HEK293T (cell line): ENCODE results near the gene RRAGC.
"Not testable (repeated sequence)": the region's sequence is repeated elsewhere in the genome, so short reads cannot be mapped to it uniquely, and the experiment has no call there.

Experiments used
- CTCF ChIA-PET: fragments of 350-600 bp; formaldehyde crosslinking; extraction: SDS; loops from one replicate; lab custom pipeline; 2021; ENCODE audit warnings: antibody characterized with exemption, inconsistent platforms; lab: Yijun Ruan, JAX
- POLR2A ChIA-PET: fragments of 350-600 bp; formaldehyde crosslinking; extraction: SDS; loops from one replicate; lab custom pipeline; 2020; ENCODE audit warnings: antibody characterized with exemption, inconsistent platforms; lab: Yijun Ruan, JAX
- DNase-seq: peaks from one replicate; pipeline ENCODE4 v3.0.0; 2012; ENCODE audit warnings: mixed read lengths; ENCODE audit errors: extremely low spot score
- ARNT ChIP-seq: fragments of 450-650 bp; IDR thresholded peaks from 2 replicates; pipeline ENCODE4 v1.6.1; 2017; ENCODE audit warnings: mild to moderate bottlenecking
- BHLHE40 ChIP-seq: fragments of 450-650 bp; IDR thresholded peaks from 2 replicates; pipeline ENCODE4 v1.6.1; 2016; ENCODE audit warnings: mild to moderate bottlenecking, moderate library complexity, borderline replicate concordance
- CTBP1 ChIP-seq: fragments of 450-650 bp; IDR thresholded peaks from 2 replicates; pipeline ENCODE4 v1.6.1; 2016; ENCODE audit warnings: borderline replicate concordance
- ELF4 ChIP-seq: fragments of 450-650 bp; IDR thresholded peaks from 2 replicates; pipeline ENCODE4 v1.6.1; 2017; ENCODE audit warnings: antibody characterized with exemption
- FOXA1 ChIP-seq: fragments of 450-650 bp; IDR thresholded peaks from 2 replicates; pipeline ENCODE4 v1.6.1; 2016; ENCODE audit warnings: mild to moderate bottlenecking
- FOXK2 ChIP-seq: fragments of 450-650 bp; IDR thresholded peaks from 2 replicates; pipeline ENCODE4 v1.6.1; 2016; ENCODE audit warnings: mild to moderate bottlenecking
- FOXM1 ChIP-seq: fragments of 450-650 bp; IDR thresholded peaks from 2 replicates; pipeline ENCODE4 v1.6.1; 2017; ENCODE audit warnings: mild to moderate bottlenecking, borderline replicate concordance
- HDGF ChIP-seq: fragments of 450-650 bp; IDR thresholded peaks from 2 replicates; pipeline ENCODE4 v1.6.1; 2017; ENCODE audit warnings: antibody characterized with exemption, borderline replicate concordance
- L3MBTL2 ChIP-seq: fragments of 450-650 bp; conservative IDR thresholded peaks from 2 replicates; pipeline ENCODE4 v1.6.1; 2016; ENCODE audit warnings: mild to moderate bottlenecking
- LEF1 ChIP-seq: fragments of 450-650 bp; IDR thresholded peaks from 2 replicates; pipeline ENCODE4 v1.6.1; 2017; ENCODE audit warnings: mild to moderate bottlenecking, borderline replicate concordance
- NFRKB ChIP-seq: fragments of 450-650 bp; IDR thresholded peaks from 2 replicates; pipeline ENCODE4 v1.6.1; 2016; ENCODE audit warnings: mild to moderate bottlenecking, moderate library complexity
- SP1 ChIP-seq: fragments of 450-650 bp; IDR thresholded peaks from 2 replicates; pipeline ENCODE4 v1.6.1; 2017
- SUZ12 ChIP-seq: fragments of 450-650 bp; IDR thresholded peaks from 2 replicates; pipeline ENCODE4 v1.6.1; 2016; ENCODE audit warnings: mild to moderate bottlenecking
- TARDBP ChIP-seq: fragments of 450-650 bp; IDR thresholded peaks from 2 replicates; pipeline ENCODE4 v1.6.1; 2016
- ZNF384 ChIP-seq: fragments of 450-650 bp; IDR thresholded peaks from 2 replicates; pipeline ENCODE4 v1.6.1; 2016
- TF ChIP-seq, protein P1 (sequence below): fragments of 450-650 bp; IDR thresholded peaks from 2 replicates; pipeline ENCODE4 v1.6.1; 2016

Gene RRAGC

DNA sequence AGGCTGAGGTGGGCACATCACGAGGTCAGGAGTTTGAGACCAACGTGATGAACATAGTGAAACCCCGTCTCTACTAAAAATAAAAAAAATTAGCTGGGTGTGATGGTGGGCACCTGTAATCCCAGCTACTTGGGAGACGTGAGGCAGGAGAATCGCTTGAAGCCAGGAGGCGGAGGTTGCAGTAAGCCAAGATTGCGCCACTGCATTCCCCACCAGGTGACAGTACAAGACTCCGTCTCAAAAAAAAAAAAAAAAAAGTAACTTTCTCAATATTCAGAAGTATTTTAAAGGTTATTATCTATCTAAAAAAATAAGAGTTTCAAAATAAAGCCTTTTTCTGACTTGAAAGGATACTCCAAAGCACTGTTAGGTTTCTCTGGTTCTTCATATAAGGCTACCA lies 7.6 kb upstream of the RRAGC start:
- no peak for DNase-seq
- ChIA-PET CTCF (no interaction called here), POLR2A (no interaction called here)
- TF ChIP-seq ELF4 (no peak), HDGF (no peak), NFRKB (no peak)

DNA sequence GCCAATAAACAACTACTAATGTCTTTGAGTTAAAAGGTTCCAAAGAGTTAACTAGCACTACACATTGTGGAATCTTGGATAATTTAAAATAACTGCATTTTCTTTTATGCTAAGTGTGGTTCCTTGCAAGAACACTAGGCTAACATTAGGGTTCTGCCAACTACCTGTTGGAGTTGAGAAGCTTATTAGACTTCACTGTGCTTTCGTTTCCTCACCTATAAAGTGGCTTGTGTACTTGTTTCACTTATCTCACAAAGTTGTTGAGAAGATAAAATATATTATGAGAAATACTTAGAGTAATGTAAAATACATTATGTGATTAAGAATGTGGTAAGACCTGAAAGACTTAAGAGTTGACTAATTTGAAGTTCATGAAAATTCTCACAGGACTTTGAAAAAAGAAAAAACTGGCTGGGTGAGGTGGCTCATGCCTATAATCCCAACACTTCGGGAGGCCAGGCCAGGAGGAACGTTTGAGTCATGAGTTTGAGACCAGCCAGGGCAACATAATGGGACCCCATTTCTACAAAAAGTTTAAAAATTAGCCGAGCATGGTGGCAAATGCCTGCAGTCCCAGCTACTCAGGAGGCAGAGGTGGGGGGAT lies 5.6 kb upstream of the RRAGC start:
- ChIA-PET POLR2A (no interaction called here), CTCF (no interaction called here)
- TF ChIP-seq NFRKB (no peak), FOXM1 (no peak)
- no peak for DNase-seq

- CTCF ChIA-PET = no interaction called here
- no peak for TF ChIP-seq CTBP1
- no peak for TF ChIP-seq ARNT
- no peak for TF ChIP-seq LEF1
- TF ChIP-seq FOXK2 = no peak
- no peak for TF ChIP-seq FOXM1
- no peak for TF ChIP-seq HDGF
- no peak for TF ChIP-seq NFRKB
- TF ChIP-seq ELF4 = no peak
- TF ChIP-seq SUZ12 = no peak
- TF ChIP-seq ZNF384 = no peak
- no peak for TF ChIP-seq FOXA1
- no peak for TF ChIP-seq SP1
- TF ChIP-seq TARDBP = no peak
- TF ChIP-seq, protein P1, sequence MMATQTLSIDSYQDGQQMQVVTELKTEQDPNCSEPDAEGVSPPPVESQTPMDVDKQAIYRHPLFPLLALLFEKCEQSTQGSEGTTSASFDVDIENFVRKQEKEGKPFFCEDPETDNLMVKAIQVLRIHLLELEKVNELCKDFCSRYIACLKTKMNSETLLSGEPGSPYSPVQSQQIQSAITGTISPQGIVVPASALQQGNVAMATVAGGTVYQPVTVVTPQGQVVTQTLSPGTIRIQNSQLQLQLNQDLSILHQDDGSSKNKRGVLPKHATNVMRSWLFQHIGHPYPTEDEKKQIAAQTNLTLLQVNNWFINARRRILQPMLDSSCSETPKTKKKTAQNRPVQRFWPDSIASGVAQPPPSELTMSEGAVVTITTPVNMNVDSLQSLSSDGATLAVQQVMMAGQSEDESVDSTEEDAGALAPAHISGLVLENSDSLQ = no peak
- TF ChIP-seq L3MBTL2 = no peak
- no peak for TF ChIP-seq BHLHE40
- POLR2A ChIA-PET = no interaction called here
- no peak for DNase-seq
These were observed 853 bp upstream of the RRAGC start for GRCh38 chr1:38860454-38860795.

DNA sequence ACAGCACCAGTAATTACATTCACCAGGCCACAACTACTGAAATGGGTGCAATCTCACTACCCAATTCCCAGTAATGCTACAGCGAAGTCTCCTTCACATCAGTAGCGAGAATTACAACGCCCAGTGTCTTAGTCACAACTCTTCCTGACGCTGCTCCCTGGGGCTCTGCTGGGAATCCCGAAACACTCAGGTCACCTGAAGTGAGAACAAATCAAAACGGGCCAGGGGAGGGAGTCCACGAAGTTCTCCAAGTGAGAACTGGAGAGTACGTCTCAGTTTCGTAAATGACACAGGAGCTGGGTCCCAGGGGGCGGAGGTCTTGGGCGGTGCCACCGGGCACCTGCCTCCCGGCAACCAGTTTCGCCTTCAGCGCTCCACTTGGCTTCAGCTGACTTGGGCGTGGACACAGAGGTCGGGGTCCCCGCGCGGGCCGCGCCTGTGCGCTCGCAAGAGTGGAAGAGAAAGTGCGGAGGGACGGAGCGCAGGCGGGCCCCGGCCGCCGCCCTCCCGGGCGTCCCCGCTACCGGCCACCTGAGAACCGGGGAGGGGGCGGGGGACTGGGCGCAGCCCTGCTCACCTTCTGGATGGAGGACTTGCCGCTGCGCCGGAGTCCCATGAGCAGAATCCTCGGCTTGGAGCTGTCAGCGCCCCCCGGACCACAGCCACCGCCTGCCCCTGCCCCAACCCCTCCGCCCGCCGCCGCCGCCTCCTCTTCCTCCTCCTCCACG lies 575 bp downstream of the RRAGC start:
- peak; percentile 25 for DNase-seq
- POLR2A ChIA-PET = interaction anchor here (0.7 to 1.3 kb wide), 3 partner anchors 14 to 167 kb away, joined by 4 to 6 read pairs (median 4); partner anchors contain the start of genes MYCBP and NDUFS5
- CTCF ChIA-PET = interaction anchor here (0.6 kb wide), 1 partner anchor 22 kb away, joined by 3 read pairs; no protein-coding TSS in a partner anchor
- TF ChIP-seq NFRKB (no peak), FOXK2 (no peak), L3MBTL2 (no peak), ARNT (no peak), BHLHE40 (no peak)

- POLR2A ChIA-PET = no interaction called here
These were observed 6.8 kb downstream of the RRAGC start for GRCh38 chr1:38852780-38853179.

GRCh38 chr1:38848071-38848470 lies 11.5 kb downstream of the RRAGC start:
- no peak for TF ChIP-seq ELF4
- no peak for TF ChIP-seq SUZ12
- ChIA-PET CTCF (no interaction called here), POLR2A (no interaction called here)
- DNase-seq = no peak

More at GRCh38 chr1:38852780-38853179, 6.8 kb downstream of the RRAGC start:
- TF ChIP-seq FOXK2 (no peak), FOXA1 (no peak), NFRKB (no peak), HDGF (no peak), FOXM1 (no peak), TARDBP (no peak), ZNF384 (no peak), SUZ12 (no peak)
- TF ChIP-seq, protein P1 = no peak
- DNase-seq = no peak
- CTCF ChIA-PET = interaction anchor here (0.6 kb wide), 1 partner anchor 10 kb away, joined by 3 read pairs; no protein-coding TSS in a partner anchor

DNA sequence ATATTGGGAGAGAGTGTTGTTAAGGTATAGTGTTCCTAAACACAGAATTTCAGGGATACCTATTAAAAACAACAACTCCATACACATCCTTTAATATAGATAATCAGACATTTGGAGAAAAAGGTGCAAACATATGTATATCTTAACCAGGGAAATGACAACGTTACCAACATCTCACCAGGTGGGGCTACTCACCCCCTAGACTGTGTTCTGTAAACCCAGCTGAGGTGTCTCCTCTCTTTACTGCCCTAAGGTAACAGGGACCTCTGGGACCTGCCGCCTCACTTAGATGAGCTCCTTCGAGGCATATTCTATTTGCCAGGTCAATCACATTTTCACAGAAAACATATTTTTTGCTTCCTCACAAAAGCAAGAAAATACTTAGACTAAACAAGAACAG lies 13.4 kb downstream of the RRAGC start:
- POLR2A ChIA-PET = no interaction called here

DNA sequence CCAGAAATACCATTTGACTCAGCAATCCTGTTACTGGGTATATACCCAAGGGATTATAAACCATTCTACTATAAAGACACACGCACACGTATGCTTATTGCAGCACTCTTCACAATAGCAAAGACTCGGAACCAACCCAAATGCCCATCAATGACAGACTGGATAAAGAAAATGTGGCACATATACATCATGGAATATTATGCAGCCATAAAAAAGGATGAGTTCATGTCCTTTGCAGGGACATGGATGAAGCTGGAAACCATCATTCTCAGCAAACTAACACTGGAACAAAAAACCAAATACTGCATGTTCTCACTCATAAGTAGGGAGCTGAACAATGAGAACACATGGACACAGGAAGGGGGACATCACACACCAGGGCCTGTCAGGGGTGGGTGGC lies 14.5 kb downstream of the RRAGC start:
- CTCF ChIA-PET, DNase-seq, POLR2A ChIA-PET: not testable (repeated sequence)

More for the DNA sequence above, 13.4 kb downstream of the RRAGC start:
- CTCF ChIA-PET = no interaction called here
- no peak for TF ChIP-seq HDGF
- TF ChIP-seq LEF1 = no peak
- TF ChIP-seq NFRKB = no peak
- no peak for TF ChIP-seq FOXA1
- TF ChIP-seq, protein P1 = no peak
- TF ChIP-seq ELF4 = no peak
- TF ChIP-seq TARDBP = no peak
- no peak for TF ChIP-seq FOXM1
- TF ChIP-seq SUZ12 = no peak
- TF ChIP-seq ZNF384 = no peak
- no peak for TF ChIP-seq L3MBTL2
- no peak for TF ChIP-seq SP1
- TF ChIP-seq CTBP1 = no peak
- no peak for TF ChIP-seq BHLHE40
- no peak for TF ChIP-seq FOXK2
- TF ChIP-seq ARNT = no peak
- no peak for DNase-seq
